WI38 (cell line): ENCODE data around the gene DKK3.
A peak's percentile ranks its signal among the peaks of the same experiment; 100 is the strongest.

ENCODE experiments used
- H3K4me3 ChIP-seq: 2 replicates; pipeline ENCODE4 v1.5.1; 2011; ENCODE audit warnings: low read depth, mild to moderate bottlenecking, control low read depth, low read length
- CTCF ChIP-seq: IDR thresholded peaks from 2 replicates; pipeline ENCODE4 v1.5.1; 2012; ENCODE audit warnings: low read depth, mild to moderate bottlenecking, control low read depth, low read length

Gene DKK3

DNA sequence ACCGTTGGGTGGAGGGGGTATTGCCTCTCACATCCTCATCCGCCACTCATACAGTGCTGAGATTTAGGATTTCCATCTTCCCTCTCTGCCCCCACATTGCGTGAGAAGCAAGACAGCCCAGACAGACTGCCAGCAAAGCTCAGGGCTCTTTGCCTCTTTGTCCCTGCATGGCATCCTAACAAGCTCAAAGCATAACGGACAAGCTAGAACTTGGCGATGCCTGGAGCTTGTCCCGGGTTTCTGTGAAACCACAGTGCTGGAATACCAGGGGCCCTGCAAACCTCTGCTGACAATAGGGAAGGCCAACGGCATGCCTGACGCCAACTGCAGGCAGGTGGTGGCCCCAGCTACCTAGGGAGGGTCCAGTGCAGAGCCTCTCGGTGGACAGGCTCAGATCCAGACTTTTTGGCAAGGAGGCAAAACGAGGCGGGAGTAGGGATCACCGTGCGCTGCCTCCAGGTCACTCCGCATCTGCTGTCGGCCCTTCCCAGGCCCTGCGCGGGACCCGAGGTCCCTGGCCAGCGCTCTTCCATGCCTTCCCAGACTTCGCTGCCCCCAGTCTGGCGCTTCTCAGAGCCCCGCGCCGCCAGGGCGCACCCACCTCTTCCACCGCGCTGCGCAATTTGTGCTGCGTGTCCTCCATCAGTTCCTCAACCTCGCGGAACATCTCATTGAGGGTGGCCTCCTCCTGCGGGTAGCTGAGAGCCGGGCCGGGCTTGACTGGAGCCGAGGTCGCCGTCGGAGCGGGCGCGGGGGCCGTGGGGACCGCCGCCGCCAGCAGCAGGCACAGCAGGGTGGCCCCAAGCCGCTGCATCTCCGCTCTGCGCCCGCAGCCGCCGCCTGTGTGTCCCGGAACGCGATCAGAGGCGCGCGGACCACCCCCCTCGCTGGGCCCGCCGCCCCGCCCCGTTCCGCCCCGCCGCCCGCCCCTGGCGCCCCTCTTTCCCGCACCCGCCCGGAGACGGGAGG, at the start of gene DKK3:
Gene DKK3 (minus strand): TSS at position 858 of the 969 bp plus-strand sequence. CDS start 44 bp downstream, at position 814.
- no peak for TF ChIP-seq CTCF
- H3K4me3 ChIP-seq, result peak within 1 kb of the TSS; percentile 87

GRCh38 chr11:12057299-12057980, 49.0 kb upstream of the DKK3 start:
- TF ChIP-seq CTCF, result no peak
- no peak overlapping the region for H3K4me3 ChIP-seq

- no peak for TF ChIP-seq CTCF
- H3K4me3 ChIP-seq, result no peak overlapping the region
Observed at GRCh38 chr11:12056119-12056518, 47.7 kb upstream of the DKK3 start.

GRCh38 chr11:12053606-12054361, 45.4 kb upstream of the DKK3 start:
- TF ChIP-seq CTCF, result no peak

GRCh38 chr11:12052676-12053605, 44.5 kb upstream of the DKK3 start:
- no peak overlapping the region for H3K4me3 ChIP-seq
- TF ChIP-seq CTCF, result no peak

More at GRCh38 chr11:12053606-12054361, 45.4 kb upstream of the DKK3 start:
- no peak overlapping the region for H3K4me3 ChIP-seq

GRCh38 chr11:12051287-12051662, 42.8 kb upstream of the DKK3 start:
- TF ChIP-seq CTCF, result no peak
- no peak overlapping the region for H3K4me3 ChIP-seq
